Fibroblast of lung (primary cell): ENCODE data around the gene C11orf24. TPM values are rescaled to one million over a fixed set of nuclear protein-coding genes. Genes with fewer than 3 reads are reported as not detected.

Experiments used
- DNase-seq, 2 donors: peaks; one replicate each; pipeline versions ENCODE4 v3.0.0 to v3.0.0-alpha.2; 2010; ENCODE audit warnings: low read depth in 2 of 2
- H2AFZ ChIP-seq: 2 replicates; pipeline ENCODE4 v1.5.1; 2012; ENCODE audit warnings: low read length, control low read depth, inconsistent platforms
- H3K27ac ChIP-seq: 2 replicates; pipeline ENCODE4 v1.5.1; 2011; ENCODE audit warnings: low read length, control low read depth; ENCODE audit not compliant: insufficient read depth
- H3K27me3 ChIP-seq: 2 replicates; pipeline ENCODE4 v1.5.1; 2011; ENCODE audit warnings: mild to moderate bottlenecking, low read length; ENCODE audit not compliant: control insufficient read depth, insufficient read depth
- H3K36me3 ChIP-seq: 2 replicates; pipeline ENCODE4 v1.5.1; 2011; ENCODE audit warnings: low read length; ENCODE audit not compliant: control insufficient read depth, insufficient read depth
- H3K4me1 ChIP-seq: 2 replicates; pipeline ENCODE4 v1.5.1; 2011; ENCODE audit warnings: low read length; ENCODE audit not compliant: control insufficient read depth, insufficient read depth; ENCODE audit errors: extremely low read depth
- H3K4me2 ChIP-seq: 2 replicates; pipeline ENCODE4 v1.5.1; 2011; ENCODE audit warnings: low read length, control low read depth; ENCODE audit not compliant: insufficient read depth; ENCODE audit errors: extremely low read depth
- H3K4me3 ChIP-seq, 4 experiments: fragments of 200-600 bp in 1 of 4; sonication (generic) in 1 of 4; replicated peaks in 1 of 4; 2 replicates each; pipeline ENCODE4 v1.5.1; 2011 to 2016; ENCODE audit warnings: low read length in 4 of 4, low read depth in 3 of 4, mild to moderate bottlenecking in 3 of 4, control low read depth in 2 of 4, inconsistent platforms in 1 of 4, mixed read lengths in 1 of 4; ENCODE audit not compliant: insufficient read depth in 1 of 4; ENCODE audit errors: control extremely low read depth in 1 of 4
- H3K79me2 ChIP-seq: 2 replicates; pipeline ENCODE4 v1.5.1; 2012; ENCODE audit warnings: mild to moderate bottlenecking, low read length, inconsistent platforms; ENCODE audit not compliant: control insufficient read depth, insufficient read depth
- H3K9ac ChIP-seq: 2 replicates; pipeline ENCODE4 v1.5.1; 2011; ENCODE audit warnings: mild to moderate bottlenecking, low read length, control low read depth; ENCODE audit not compliant: insufficient read depth
- H3K9me3 ChIP-seq: 2 replicates; pipeline ENCODE4 v1.5.1; 2012; ENCODE audit warnings: low read depth, low read length; ENCODE audit not compliant: control insufficient read depth, insufficient read depth
- H4K20me1 ChIP-seq: 2 replicates; pipeline ENCODE4 v1.5.1; 2011; ENCODE audit warnings: low read length; ENCODE audit not compliant: control insufficient read depth, insufficient read depth; ENCODE audit errors: extremely low read depth
- CTCF ChIP-seq, 2 donors: IDR thresholded peaks in 1 of 2; conservative IDR thresholded peaks in 1 of 2; 1 replicate in 1 of 2; 2 replicates in 1 of 2; pipeline ENCODE4 v1.5.1; 2011 to 2012; ENCODE audit warnings: low read length in 2 of 2, control low read depth in 1 of 2, inconsistent platforms in 1 of 2, low read depth in 1 of 2, mild to moderate bottlenecking in 1 of 2
- EZH2 ChIP-seq: IDR thresholded peaks from 2 replicates; pipeline ENCODE4 v1.5.1; 2012; ENCODE audit warnings: low read length, control low read depth, mild to moderate bottlenecking; ENCODE audit errors: missing control alignments
- polyA plus RNA-seq, 2 donors: library from polyadenylated mRNA; depleted of rRNA in 1 of 2; stranded (reverse) in 1 of 2; unstranded in 1 of 2; fragments of >200 nt; gene quantifications; 2 replicates each; pipeline ENCODE4 v1.2.1, GENCODE V29; 2011 to 2012; ENCODE audit warnings: missing spikeins in 1 of 2
- total RNA-seq: library from RNA; depleted of rRNA; stranded (reverse); fragments of >200 nt; gene quantifications from 2 replicates; pipeline ENCODE4 v1.2.1, GENCODE V29; 2014

C11orf24 gene
- total and polyA plus RNA-seq, 2 donors (not counting 1 experiment from before 2014, with no cell fraction given) = 25.4 to 45.6 TPM

GRCh38 chr11:68264741-68265540, 6.8 kb downstream of the C11orf24 start:
- Histone ChIP-seq H2AFZ (no peak overlapping the region), H3K4me2 (no peak overlapping the region), H3K4me1 (peaks cover 4% of the 10 kb centered on the region), H3K4me3 (no peak overlapping the region), H3K27ac (no peak overlapping the region), H3K79me2 (peaks cover 32% of the 10 kb centered on the region), H4K20me1 (no peaks in the 10 kb centered on the region), H3K9ac (no peak overlapping the region), H3K36me3 (peaks cover 31% of the 10 kb centered on the region), H3K27me3 (no peaks in the 10 kb centered on the region), H3K9me3 (no peaks in the 10 kb centered on the region)
- no peak for DNase-seq
- TF ChIP-seq EZH2 = no peak
- no peak for TF ChIP-seq CTCF (conservative IDR thresholded peaks at IDR 0.05 in 1 of 2, IDR thresholded peaks at IDR 0.05 in 1 of 2; ENCODE audit: low read depth in 1 of 2, low read length in 2 of 2)

- peaks cover 30% of the 10 kb centered on the region for H3K36me3 ChIP-seq
These were observed 7.5 kb downstream of the C11orf24 start for GRCh38 chr11:68264244-68264643.

More at GRCh38 chr11:68264244-68264643, 7.5 kb downstream of the C11orf24 start:
- H3K4me3 ChIP-seq = no peak overlapping the region
- no peaks in the 10 kb centered on the region for H4K20me1 ChIP-seq
- peaks cover 25% of the 10 kb centered on the region for H3K79me2 ChIP-seq
- no peak overlapping the region for H3K4me2 ChIP-seq
- no peaks in the 10 kb centered on the region for H3K27me3 ChIP-seq
- TF ChIP-seq CTCF (conservative IDR thresholded peaks at IDR 0.05 in 1 of 2, IDR thresholded peaks at IDR 0.05 in 1 of 2; ENCODE audit: low read depth in 1 of 2, low read length in 2 of 2) = no peak
- TF ChIP-seq EZH2 = no peak
- H3K9me3 ChIP-seq = no peaks in the 10 kb centered on the region
- no peak for DNase-seq
- no peaks in the 10 kb centered on the region for H3K4me1 ChIP-seq
- no peak overlapping the region for H2AFZ ChIP-seq
- H3K27ac ChIP-seq = no peak overlapping the region
- H3K9ac ChIP-seq = no peak overlapping the region
